ENCODE measurements around the gene LARGE2. TPM values are rescaled to one million over a fixed set of nuclear protein-coding genes. Genes with fewer than 3 reads are reported as not detected.

LARGE2 gene
- total and polyA plus RNA-seq, 12 donors, result 0.23 to 0.42 TPM; not detected in 10

GRCh38 chr11:45939836-45940235, 17.4 kb downstream of the LARGE2 start:
- DNase-seq, result no peak
- 62 to 70% methylated on average over 2 of the region's 2 CpGs for WGBS, 2 donors
- Histone ChIP-seq H3K27me3 (no peaks in the 10 kb centered on the region), H3K9me3 (no peaks in the 10 kb centered on the region), H3K27ac (no peak overlapping the region), H3K36me3 (peaks cover 0 to 99% (median 37%) of the 10 kb centered on the region in 9 donors), H3K4me3 (no peak overlapping the region), H3K4me1 (no peaks in the 10 kb centered on the region)
- intact Hi-C loops (cut with DNase I), result no loop called here
- no peak for ATAC-seq
- TF ChIP-seq CTCF (IDR thresholded peaks at IDR 0.05), result no peak

GRCh38 chr11:45941285-45941684, 18.8 kb downstream of the LARGE2 start:
- no peak for TF ChIP-seq CTCF (IDR thresholded peaks at IDR 0.05)
- no peaks in the 10 kb centered on the region for H3K9me3 ChIP-seq
- H3K4me1 ChIP-seq, result peaks cover 0 to 6% (median 0%) of the 10 kb centered on the region in 9 donors
- WGBS, 2 donors, result 94 to 96% methylated on average over 4 of the region's 4 CpGs
- H3K36me3 ChIP-seq, result peaks cover 0 to 99% (median 36%) of the 10 kb centered on the region in 9 donors
- DNase-seq, result no peak
- no peak for ATAC-seq
- no peaks in the 10 kb centered on the region for H3K27me3 ChIP-seq
- H3K27ac ChIP-seq, result no peak overlapping the region
- no peak overlapping the region for H3K4me3 ChIP-seq
- intact Hi-C loops (cut with DNase I), result no loop called here

- TF ChIP-seq CTCF (IDR thresholded peaks at IDR 0.05), result no peak
- DNase-seq (no peak), ATAC-seq (no peak)
- 92 to 96% methylated on average over 4 of the region's 4 CpGs for WGBS, 2 donors
- intact Hi-C loops (cut with DNase I), result no loop called here
- Histone ChIP-seq H3K9me3 (no peaks in the 10 kb centered on the region), H3K27ac (no peak overlapping the region), H3K36me3 (peaks cover 0 to 99% (median 36%) of the 10 kb centered on the region in 9 donors), H3K4me3 (no peak overlapping the region), H3K27me3 (no peaks in the 10 kb centered on the region), H3K4me1 (peaks cover 0 to 6% (median 0%) of the 10 kb centered on the region in 9 donors)
Observed at GRCh38 chr11:45942381-45942780, 19.9 kb downstream of the LARGE2 start.

GRCh38 chr11:45945397-45945999, 23.0 kb downstream of the LARGE2 start:
- Histone ChIP-seq H3K27me3 (no peaks in the 10 kb centered on the region), H3K9me3 (no peaks in the 10 kb centered on the region), H3K27ac (peak overlapping the region in 3 of 10 donors; percentile 28 to 37 (median 29)), H3K36me3 (peaks cover 0 to 100% (median 50%) of the 10 kb centered on the region in 9 donors), H3K4me3 (no peak overlapping the region), H3K4me1 (peaks cover 0 to 6% (median 0%) of the 10 kb centered on the region in 9 donors)
- intact Hi-C loops (cut with DNase I), result no loop called here
- TF ChIP-seq CTCF (IDR thresholded peaks at IDR 0.05), result no peak
- DNase-seq (no peak), ATAC-seq (peak in 1 of 8 donors; percentile 53)
- WGBS, 2 donors, result 61 to 70% methylated on average over 3 of the region's 3 CpGs

Data from heart right ventricle (tissue), 16 donors.